ENCODE measurements around the gene LRRC61. TPM values are rescaled to one million over a fixed set of nuclear protein-coding genes. Genes with fewer than 3 reads are reported as not detected.
"Not testable (repeated sequence)": the region's sequence is repeated elsewhere in the genome, so short reads cannot be mapped to it uniquely, and the experiment has no call there.

Gene LRRC61
- total RNA-seq, 2 donors from 2014 or later, result 11.4 to 15.1 TPM

- H3K9ac ChIP-seq (ENCODE audit: low read depth in 2 of 2, low read length in 2 of 2); H3K36me3 ChIP-seq; H3K27me3 ChIP-seq; H3K4me1 ChIP-seq; H3K9me3 ChIP-seq; H3K27ac ChIP-seq; DNase-seq; H3K4me3 ChIP-seq: not testable (repeated sequence)
- intact Hi-C loops (cut with DNase I), result loop anchor here (10.0 kb wide), 1 partner anchor 129 kb away; no protein-coding TSS in a partner anchor
- peak; percentile 49 for TF ChIP-seq CTCF (IDR thresholded peaks at IDR 0.05)
Observed at GRCh38 chr7:150285849-150286754, 37.1 kb upstream of the LRRC61 start.

GRCh38 chr7:150287815-150288214 is 35.3 kb upstream of the LRRC61 start:
- intact Hi-C loops (cut with DNase I), result loop anchor here (10.0 kb wide), 1 partner anchor 127 kb away; no protein-coding TSS in a partner anchor
- not testable (repeated sequence) for H3K4me1 ChIP-seq; H3K9me3 ChIP-seq; DNase-seq; H3K27ac ChIP-seq; H3K36me3 ChIP-seq; H3K27me3 ChIP-seq; H3K9ac ChIP-seq (ENCODE audit: low read depth in 2 of 2, low read length in 2 of 2); H3K4me3 ChIP-seq

GRCh38 chr7:150288816-150289215 is 34.3 kb upstream of the LRRC61 start:
- not testable (repeated sequence) for H3K9me3 ChIP-seq; H3K36me3 ChIP-seq; H3K27me3 ChIP-seq; DNase-seq; H3K27ac ChIP-seq; H3K9ac ChIP-seq (ENCODE audit: low read depth in 2 of 2, low read length in 2 of 2); H3K4me3 ChIP-seq; H3K4me1 ChIP-seq
- intact Hi-C loops (cut with DNase I), result loop anchor here (10.0 kb wide), 1 partner anchor 126 kb away; no protein-coding TSS in a partner anchor

GRCh38 chr7:150290317-150290716 is 32.8 kb upstream of the LRRC61 start:
- H3K9ac ChIP-seq (ENCODE audit: low read depth in 2 of 2, low read length in 2 of 2); H3K4me1 ChIP-seq; DNase-seq; H3K36me3 ChIP-seq; H3K4me3 ChIP-seq; H3K9me3 ChIP-seq; H3K27me3 ChIP-seq; H3K27ac ChIP-seq; intact Hi-C loops (cut with DNase I): not testable (repeated sequence)

- intact Hi-C loops (cut with DNase I); H3K9ac ChIP-seq (ENCODE audit: low read depth in 2 of 2, low read length in 2 of 2); H3K36me3 ChIP-seq: not testable (repeated sequence)
Observed at GRCh38 chr7:150295027-150295426, 28.1 kb upstream of the LRRC61 start.

GRCh38 chr7:150295614-150296013 is 27.5 kb upstream of the LRRC61 start:
- H3K27me3 ChIP-seq; intact Hi-C loops (cut with DNase I): not testable (repeated sequence)

More at GRCh38 chr7:150295027-150295426, 28.1 kb upstream of the LRRC61 start:
- H3K27ac ChIP-seq, DNase-seq, H3K9me3 ChIP-seq, H3K27me3 ChIP-seq, H3K4me1 ChIP-seq, H3K4me3 ChIP-seq: not testable (repeated sequence)

GRCh38 chr7:150296802-150297201 is 26.4 kb upstream of the LRRC61 start:
- intact Hi-C loops (cut with DNase I); H3K27ac ChIP-seq; H3K27me3 ChIP-seq; DNase-seq; H3K36me3 ChIP-seq; H3K4me1 ChIP-seq; H3K9ac ChIP-seq (ENCODE audit: low read depth in 2 of 2, low read length in 2 of 2); H3K9me3 ChIP-seq; H3K4me3 ChIP-seq: not testable (repeated sequence)

More at GRCh38 chr7:150295614-150296013, 27.5 kb upstream of the LRRC61 start:
- not testable (repeated sequence) for H3K4me3 ChIP-seq; H3K9ac ChIP-seq (ENCODE audit: low read depth in 2 of 2, low read length in 2 of 2); H3K36me3 ChIP-seq; DNase-seq; H3K27ac ChIP-seq; H3K9me3 ChIP-seq; H3K4me1 ChIP-seq

GRCh38 chr7:150297978-150298377 is 25.2 kb upstream of the LRRC61 start:
- H3K9ac ChIP-seq (ENCODE audit: low read depth in 2 of 2, low read length in 2 of 2); intact Hi-C loops (cut with DNase I): not testable (repeated sequence)

GRCh38 chr7:150302908-150303310 is 20.2 kb upstream of the LRRC61 start:
- DNase-seq; H3K4me3 ChIP-seq; H3K36me3 ChIP-seq; H3K4me1 ChIP-seq; H3K27ac ChIP-seq; intact Hi-C loops (cut with DNase I); H3K27me3 ChIP-seq; H3K9ac ChIP-seq (ENCODE audit: low read depth in 2 of 2, low read length in 2 of 2); H3K9me3 ChIP-seq: not testable (repeated sequence)

More at GRCh38 chr7:150297978-150298377, 25.2 kb upstream of the LRRC61 start:
- not testable (repeated sequence) for H3K27me3 ChIP-seq, H3K9me3 ChIP-seq, DNase-seq, H3K4me3 ChIP-seq, H3K4me1 ChIP-seq, H3K27ac ChIP-seq, H3K36me3 ChIP-seq

- H3K4me1 ChIP-seq; intact Hi-C loops (cut with DNase I); H3K36me3 ChIP-seq; DNase-seq; H3K27ac ChIP-seq; H3K27me3 ChIP-seq; H3K4me3 ChIP-seq; H3K9ac ChIP-seq (ENCODE audit: low read depth in 2 of 2, low read length in 2 of 2); H3K9me3 ChIP-seq: not testable (repeated sequence)
Observed at GRCh38 chr7:150304499-150305258, 18.5 kb upstream of the LRRC61 start.

GRCh38 chr7:150305259-150305902 is 17.8 kb upstream of the LRRC61 start:
- H3K27ac ChIP-seq; intact Hi-C loops (cut with DNase I); DNase-seq; H3K4me3 ChIP-seq; H3K4me1 ChIP-seq; H3K9me3 ChIP-seq; H3K36me3 ChIP-seq; H3K27me3 ChIP-seq; H3K9ac ChIP-seq (ENCODE audit: low read depth in 2 of 2, low read length in 2 of 2): not testable (repeated sequence)

- H3K9me3 ChIP-seq; intact Hi-C loops (cut with DNase I); H3K27ac ChIP-seq; H3K27me3 ChIP-seq; H3K36me3 ChIP-seq; DNase-seq; H3K9ac ChIP-seq (ENCODE audit: low read depth in 2 of 2, low read length in 2 of 2); H3K4me1 ChIP-seq; H3K4me3 ChIP-seq: not testable (repeated sequence)
Observed at GRCh38 chr7:150305903-150306284, 17.3 kb upstream of the LRRC61 start.

All from colonic mucosa (tissue), 4 donors.